RWPE2 (cell line): ENCODE measurements around the gene CAPG.
A peak's percentile ranks its signal among the peaks of the same experiment; 100 is the strongest.
"Not testable (repeated sequence)": the region's sequence is repeated elsewhere in the genome, so short reads cannot be mapped to it uniquely, and the experiment has no call there.

Source experiments
- ATAC-seq: fragments of 200-7000 bp; cut with Tn5 transposase; 3 replicates; pipeline ENCODE4 v1.9.1; 2021; ENCODE audit warnings: low read depth
- DNase-seq: peaks from one replicate; pipeline ENCODE4 v3.0.0-alpha.2; 2020; ENCODE audit warnings: low spot score
- H3K27ac ChIP-seq: fragments of 450-650 bp; 2 replicates; pipeline ENCODE4 v1.5.1; 2017; ENCODE audit warnings: mild to moderate bottlenecking; ENCODE audit not compliant: poor library complexity, severe bottlenecking
- H3K27me3 ChIP-seq: fragments of 250-450 bp; sonication (Bioruptor Pico); 2 replicates; pipeline ENCODE4 v1.5.1; 2021; ENCODE audit warnings: mild to moderate bottlenecking, moderate library complexity; ENCODE audit not compliant: insufficient read depth, poor library complexity, severe bottlenecking
- H3K36me3 ChIP-seq: fragments of 250-450 bp; sonication (Bioruptor Pico); 2 replicates; pipeline ENCODE4 v1.5.1; 2020; ENCODE audit warnings: low read depth, mild to moderate bottlenecking, moderate library complexity
- H3K4me1 ChIP-seq: fragments of 250-450 bp; sonication (Bioruptor Pico); 2 replicates; pipeline ENCODE4 v1.5.1; 2021; ENCODE audit warnings: mild to moderate bottlenecking, moderate library complexity; ENCODE audit not compliant: insufficient read depth, poor library complexity, severe bottlenecking
- H3K4me3 ChIP-seq: fragments of 250-450 bp; sonication (Bioruptor Pico); 2 replicates; pipeline ENCODE4 v1.5.1; 2021; ENCODE audit warnings: mild to moderate bottlenecking, moderate library complexity; ENCODE audit not compliant: severe bottlenecking
- H3K9me3 ChIP-seq: fragments of 250-450 bp; sonication (Bioruptor Pico); 2 replicates; pipeline ENCODE4 v1.5.1; 2021; ENCODE audit warnings: mild to moderate bottlenecking, moderate library complexity; ENCODE audit not compliant: severe bottlenecking
- TF ChIP-seq, protein P1 (sequence below): fragments of 450-650 bp; IDR thresholded peaks from one replicate; pipeline ENCODE4 v1.5.1; 2017; ENCODE audit warnings: mild to moderate bottlenecking, moderate library complexity; ENCODE audit not compliant: poor library complexity, severe bottlenecking

The CAPG gene

GRCh38 chr2:85376291-85377065 is 33.7 kb downstream of the CAPG start:
- H3K27ac ChIP-seq: no peak overlapping the region
- H3K27me3 ChIP-seq: no peaks in the 10 kb centered on the region
- peaks cover 31% of the 10 kb centered on the region for H3K36me3 ChIP-seq
- H3K4me3 ChIP-seq: no peak overlapping the region
- H3K9me3 ChIP-seq: no peaks in the 10 kb centered on the region
- H3K4me1 ChIP-seq: no peaks in the 10 kb centered on the region
- DNase-seq (no peak), ATAC-seq (no peak)
- TF ChIP-seq, protein P1, sequence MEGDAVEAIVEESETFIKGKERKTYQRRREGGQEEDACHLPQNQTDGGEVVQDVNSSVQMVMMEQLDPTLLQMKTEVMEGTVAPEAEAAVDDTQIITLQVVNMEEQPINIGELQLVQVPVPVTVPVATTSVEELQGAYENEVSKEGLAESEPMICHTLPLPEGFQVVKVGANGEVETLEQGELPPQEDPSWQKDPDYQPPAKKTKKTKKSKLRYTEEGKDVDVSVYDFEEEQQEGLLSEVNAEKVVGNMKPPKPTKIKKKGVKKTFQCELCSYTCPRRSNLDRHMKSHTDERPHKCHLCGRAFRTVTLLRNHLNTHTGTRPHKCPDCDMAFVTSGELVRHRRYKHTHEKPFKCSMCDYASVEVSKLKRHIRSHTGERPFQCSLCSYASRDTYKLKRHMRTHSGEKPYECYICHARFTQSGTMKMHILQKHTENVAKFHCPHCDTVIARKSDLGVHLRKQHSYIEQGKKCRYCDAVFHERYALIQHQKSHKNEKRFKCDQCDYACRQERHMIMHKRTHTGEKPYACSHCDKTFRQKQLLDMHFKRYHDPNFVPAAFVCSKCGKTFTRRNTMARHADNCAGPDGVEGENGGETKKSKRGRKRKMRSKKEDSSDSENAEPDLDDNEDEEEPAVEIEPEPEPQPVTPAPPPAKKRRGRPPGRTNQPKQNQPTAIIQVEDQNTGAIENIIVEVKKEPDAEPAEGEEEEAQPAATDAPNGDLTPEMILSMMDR: no peak

GRCh38 chr2:85371045-85371444 is 39.1 kb downstream of the CAPG start:
- H3K36me3 ChIP-seq: peaks cover 3% of the 10 kb centered on the region; the same call in 1 of the 2 replicates
- DNase-seq (no peak), ATAC-seq (no peak)
- no peaks in the 10 kb centered on the region for H3K9me3 ChIP-seq
- H3K4me3 ChIP-seq: no peak overlapping the region
- H3K27me3 ChIP-seq: no peaks in the 10 kb centered on the region
- H3K27ac ChIP-seq: no peak overlapping the region
- no peaks in the 10 kb centered on the region for H3K4me1 ChIP-seq
- TF ChIP-seq, protein P1: no peak

DNA sequence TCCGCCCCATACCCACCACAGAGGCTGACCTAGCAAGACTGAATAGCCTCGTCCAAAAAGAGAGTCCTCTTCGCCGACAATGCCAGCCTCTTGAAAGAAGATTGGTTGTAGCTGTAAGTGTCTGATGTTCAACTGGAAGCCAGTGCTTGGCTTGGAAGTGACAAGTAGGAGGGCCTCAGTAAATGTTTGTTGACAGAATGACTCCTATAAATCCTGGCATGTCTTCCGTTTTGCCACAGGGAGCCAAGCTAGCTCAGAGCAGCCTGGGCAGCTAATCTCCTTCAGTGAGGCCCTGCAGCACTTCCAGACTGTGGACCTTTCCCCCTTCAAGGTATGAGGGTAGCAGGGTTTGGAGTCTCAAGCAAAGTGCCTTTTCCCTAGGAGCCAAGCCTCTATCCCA is 40.7 kb downstream of the CAPG start:
- no peak overlapping the region for H3K27ac ChIP-seq
- H3K4me3 ChIP-seq: no peak overlapping the region
- no peaks in the 10 kb centered on the region for H3K9me3 ChIP-seq
- H3K36me3 ChIP-seq: no peaks in the 10 kb centered on the region
- no peaks in the 10 kb centered on the region for H3K4me1 ChIP-seq
- TF ChIP-seq, protein P1: no peak
- ATAC-seq: peak; percentile 52; the same call in 1 of the 3 replicates
- H3K27me3 ChIP-seq: no peaks in the 10 kb centered on the region
- no peak for DNase-seq

DNA sequence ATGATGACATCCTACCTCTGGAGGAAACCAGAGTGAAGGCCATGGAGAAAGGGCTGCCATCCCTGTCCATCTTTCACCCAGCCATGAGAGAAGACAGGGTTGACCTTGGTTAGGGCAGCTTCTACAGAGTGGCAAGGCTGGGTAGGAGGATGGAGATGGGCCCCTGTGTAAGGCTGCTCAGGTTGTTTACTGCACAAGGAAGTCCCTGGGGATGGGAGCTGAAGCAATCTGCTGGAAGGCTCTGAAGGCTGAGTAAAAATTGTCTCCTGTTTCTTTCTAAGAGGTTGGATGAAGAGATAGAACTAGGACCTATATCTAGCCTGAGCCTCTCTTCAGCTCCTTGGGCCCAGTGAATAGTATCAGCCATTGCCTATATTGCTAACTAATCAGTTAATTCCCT is 41.2 kb downstream of the CAPG start:
- Histone ChIP-seq H3K4me3 (no peak overlapping the region), H3K27me3 (no peaks in the 10 kb centered on the region), H3K27ac (no peak overlapping the region), H3K4me1 (no peaks in the 10 kb centered on the region), H3K9me3 (no peaks in the 10 kb centered on the region), H3K36me3 (no peaks in the 10 kb centered on the region)
- no peak for DNase-seq
- TF ChIP-seq, protein P1: no peak
- no peak for ATAC-seq

GRCh38 chr2:85367180-85367579 is 43.0 kb downstream of the CAPG start:
- DNase-seq (no peak), ATAC-seq (no peak)
- H3K9me3 ChIP-seq: no peaks in the 10 kb centered on the region
- H3K27ac ChIP-seq: no peak overlapping the region
- TF ChIP-seq, protein P1: no peak
- no peak overlapping the region for H3K4me3 ChIP-seq
- no peaks in the 10 kb centered on the region for H3K4me1 ChIP-seq
- H3K36me3 ChIP-seq: peaks cover 12% of the 10 kb centered on the region
- H3K27me3 ChIP-seq: no peaks in the 10 kb centered on the region

GRCh38 chr2:85362653-85363387 is 47.3 kb downstream of the CAPG start:
- ATAC-seq, H3K4me3 ChIP-seq, H3K4me1 ChIP-seq, H3K9me3 ChIP-seq, DNase-seq, H3K27me3 ChIP-seq, H3K27ac ChIP-seq: not testable (repeated sequence)
- H3K36me3 ChIP-seq: peaks cover 26% of the 10 kb centered on the region
